ENCODE data around the gene PTPRQ. TPM values are rescaled to one million over a fixed set of nuclear protein-coding genes. Genes with fewer than 3 reads are reported as not detected.

PTPRQ gene, protein sequence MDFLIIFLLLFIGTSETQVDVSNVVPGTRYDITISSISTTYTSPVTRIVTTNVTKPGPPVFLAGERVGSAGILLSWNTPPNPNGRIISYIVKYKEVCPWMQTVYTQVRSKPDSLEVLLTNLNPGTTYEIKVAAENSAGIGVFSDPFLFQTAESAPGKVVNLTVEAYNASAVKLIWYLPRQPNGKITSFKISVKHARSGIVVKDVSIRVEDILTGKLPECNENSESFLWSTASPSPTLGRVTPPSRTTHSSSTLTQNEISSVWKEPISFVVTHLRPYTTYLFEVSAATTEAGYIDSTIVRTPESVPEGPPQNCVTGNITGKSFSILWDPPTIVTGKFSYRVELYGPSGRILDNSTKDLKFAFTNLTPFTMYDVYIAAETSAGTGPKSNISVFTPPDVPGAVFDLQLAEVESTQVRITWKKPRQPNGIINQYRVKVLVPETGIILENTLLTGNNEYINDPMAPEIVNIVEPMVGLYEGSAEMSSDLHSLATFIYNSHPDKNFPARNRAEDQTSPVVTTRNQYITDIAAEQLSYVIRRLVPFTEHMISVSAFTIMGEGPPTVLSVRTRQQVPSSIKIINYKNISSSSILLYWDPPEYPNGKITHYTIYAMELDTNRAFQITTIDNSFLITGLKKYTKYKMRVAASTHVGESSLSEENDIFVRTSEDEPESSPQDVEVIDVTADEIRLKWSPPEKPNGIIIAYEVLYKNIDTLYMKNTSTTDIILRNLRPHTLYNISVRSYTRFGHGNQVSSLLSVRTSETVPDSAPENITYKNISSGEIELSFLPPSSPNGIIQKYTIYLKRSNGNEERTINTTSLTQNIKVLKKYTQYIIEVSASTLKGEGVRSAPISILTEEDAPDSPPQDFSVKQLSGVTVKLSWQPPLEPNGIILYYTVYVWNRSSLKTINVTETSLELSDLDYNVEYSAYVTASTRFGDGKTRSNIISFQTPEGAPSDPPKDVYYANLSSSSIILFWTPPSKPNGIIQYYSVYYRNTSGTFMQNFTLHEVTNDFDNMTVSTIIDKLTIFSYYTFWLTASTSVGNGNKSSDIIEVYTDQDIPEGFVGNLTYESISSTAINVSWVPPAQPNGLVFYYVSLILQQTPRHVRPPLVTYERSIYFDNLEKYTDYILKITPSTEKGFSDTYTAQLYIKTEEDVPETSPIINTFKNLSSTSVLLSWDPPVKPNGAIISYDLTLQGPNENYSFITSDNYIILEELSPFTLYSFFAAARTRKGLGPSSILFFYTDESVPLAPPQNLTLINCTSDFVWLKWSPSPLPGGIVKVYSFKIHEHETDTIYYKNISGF (N-terminal part only)
- not detected for polyA plus RNA-seq (ENCODE audit: low read depth in 6 of 6)

DNA sequence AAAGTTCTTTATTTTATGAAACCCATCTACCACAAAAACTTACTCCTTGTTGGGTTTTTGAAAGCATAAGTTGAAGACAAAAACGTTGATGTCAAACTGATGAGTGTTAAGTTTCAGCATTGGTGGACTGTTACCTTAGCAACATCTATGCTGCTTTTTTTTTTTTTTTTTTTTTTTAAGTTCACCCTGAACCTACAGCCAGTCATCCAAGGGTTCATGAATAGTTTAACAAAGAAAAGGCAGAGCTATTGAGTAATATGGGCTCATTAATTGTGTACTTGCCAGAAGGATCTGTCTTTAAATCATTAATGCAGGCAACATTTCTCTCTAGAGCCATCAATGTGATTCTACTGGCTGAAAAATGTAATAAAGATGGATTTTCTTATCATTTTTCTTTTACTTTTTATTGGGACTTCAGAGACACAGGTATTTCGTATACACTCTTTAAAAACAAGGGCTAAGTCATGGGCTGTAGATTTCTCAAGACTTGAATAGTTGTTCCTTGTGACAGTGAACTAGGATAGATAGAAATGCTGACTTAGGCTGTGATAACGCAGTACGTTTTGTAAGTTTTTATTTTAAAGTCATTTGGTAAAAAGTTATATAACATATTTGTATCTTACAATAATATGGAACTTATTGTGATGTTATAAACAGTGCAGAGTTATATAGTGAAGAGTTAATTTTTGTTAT lies at the start of gene PTPRQ:
TSS of gene PTPRQ (plus strand) at position 262 of the 693 bp plus-strand sequence. CDS start at position 373, 111 bp downstream.
- H3K36me3 Mint-ChIP-seq, result no peaks in the 10 kb centered on the region
- ATAC-seq (ENCODE audit: low read depth in 2 of 2) (no peak), DNase-seq (no peak)
- peaks cover 0 to 19% (median 6%) of the 10 kb centered on the region in 7 donors for H3K9me3 Mint-ChIP-seq
- H3K27me3 Mint-ChIP-seq, result no peaks in the 10 kb centered on the region
- no peaks in the 10 kb centered on the region for H3K4me1 Mint-ChIP-seq
- H3K4me3 Mint-ChIP-seq, result no peak within 1 kb of the TSS
- H3K27ac Mint-ChIP-seq, result no peak within 1 kb of the TSS

DNA sequence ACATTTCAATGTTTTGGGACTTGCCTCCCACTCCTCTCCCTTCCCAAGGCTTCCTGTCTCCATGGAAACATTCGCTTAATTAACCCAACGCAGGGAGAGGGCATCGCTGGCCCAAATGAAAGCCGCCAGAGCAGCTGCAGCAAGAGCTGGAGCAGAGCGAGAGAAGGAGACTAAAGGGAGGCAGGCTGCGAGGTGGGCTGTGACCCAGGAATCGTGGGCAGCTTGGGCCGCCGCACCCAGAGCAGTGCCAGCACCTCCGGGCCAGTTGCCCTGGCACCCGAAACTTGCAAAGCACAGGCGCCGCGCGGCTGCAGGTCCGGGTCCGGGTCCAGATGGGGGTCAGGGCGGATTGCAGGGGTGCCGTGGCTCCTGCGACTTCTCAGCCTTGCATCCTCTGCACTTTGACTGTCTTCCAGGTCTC lies 43.5 kb upstream of the PTPRQ start:
- H3K9me3 Mint-ChIP-seq, result peaks cover 0 to 10% (median 4%) of the 10 kb centered on the region in 7 donors
- no peak overlapping the region for H3K27ac Mint-ChIP-seq
- DNase-seq, result no peak
- H3K27me3 Mint-ChIP-seq, result peaks cover 14 to 21% (median 18%) of the 10 kb centered on the region in 3 donors
- peaks cover 0 to 8% of the 10 kb centered on the region in 2 donors for H3K36me3 Mint-ChIP-seq
- peak overlapping the region in 1 of 8 donors; percentile 8 for H3K4me3 Mint-ChIP-seq
- H3K4me1 Mint-ChIP-seq, result no peaks in the 10 kb centered on the region
- ATAC-seq (ENCODE audit: low read depth in 2 of 2), result no peak

DNA sequence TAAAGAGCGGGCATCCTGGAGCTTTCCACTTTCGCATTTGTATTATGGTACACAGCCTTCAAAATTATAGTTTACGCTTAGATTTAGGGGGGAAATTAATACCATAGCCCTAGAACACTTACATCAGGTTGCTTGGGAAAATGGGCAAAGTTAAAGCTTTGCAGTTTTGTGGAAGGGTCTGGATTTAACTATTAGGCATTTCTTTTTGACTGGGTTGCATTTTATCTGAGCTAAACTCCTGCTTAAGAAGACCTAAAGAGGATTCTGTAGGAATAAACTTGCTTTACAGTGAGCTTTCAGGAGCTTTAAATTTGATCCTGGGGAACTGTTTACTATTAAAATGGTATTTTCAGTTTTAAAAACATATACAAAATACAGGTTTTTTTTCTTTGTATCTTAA lies 42.8 kb upstream of the PTPRQ start:
- no peak for ATAC-seq (ENCODE audit: low read depth in 2 of 2)

DNA sequence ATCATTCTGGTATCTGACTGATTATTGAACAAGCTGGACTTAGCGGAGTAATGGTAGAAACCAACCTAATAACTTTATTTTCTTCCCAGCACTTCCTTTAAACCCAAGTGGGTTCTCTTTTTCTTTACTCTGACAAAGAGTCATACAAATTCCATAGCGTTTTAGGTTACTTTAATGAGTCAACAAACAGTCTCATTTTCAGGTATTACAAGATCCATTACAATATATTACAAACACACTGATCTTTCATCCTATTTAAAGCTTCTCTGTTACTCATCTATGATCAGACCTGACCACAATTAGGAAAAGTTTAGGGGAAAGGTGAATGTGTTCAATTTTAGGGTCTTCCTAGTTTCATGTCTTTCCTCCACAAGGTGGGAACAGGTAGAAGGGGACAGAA lies 39.4 kb upstream of the PTPRQ start:
- peaks cover 0 to 7% (median 0%) of the 10 kb centered on the region in 7 donors for H3K9me3 Mint-ChIP-seq
- DNase-seq, result no peak
- H3K27me3 Mint-ChIP-seq, result peaks cover 11 to 16% (median 15%) of the 10 kb centered on the region in 3 donors
- no peak for ATAC-seq (ENCODE audit: low read depth in 2 of 2)
- peaks cover 0 to 4% of the 10 kb centered on the region in 2 donors for H3K36me3 Mint-ChIP-seq
- H3K4me1 Mint-ChIP-seq, result no peaks in the 10 kb centered on the region
- H3K27ac Mint-ChIP-seq, result no peak overlapping the region
- no peak overlapping the region for H3K4me3 Mint-ChIP-seq

More for the DNA sequence above, 42.8 kb upstream of the PTPRQ start:
- Mint-ChIP-seq H3K27me3 (peaks cover 14 to 21% (median 18%) of the 10 kb centered on the region in 3 donors), H3K4me3 (no peak overlapping the region), H3K9me3 (peaks cover 0 to 10% (median 4%) of the 10 kb centered on the region in 7 donors), H3K4me1 (no peaks in the 10 kb centered on the region), H3K27ac (no peak overlapping the region), H3K36me3 (peaks cover 0 to 8% of the 10 kb centered on the region in 2 donors)
- DNase-seq, result no peak

DNA sequence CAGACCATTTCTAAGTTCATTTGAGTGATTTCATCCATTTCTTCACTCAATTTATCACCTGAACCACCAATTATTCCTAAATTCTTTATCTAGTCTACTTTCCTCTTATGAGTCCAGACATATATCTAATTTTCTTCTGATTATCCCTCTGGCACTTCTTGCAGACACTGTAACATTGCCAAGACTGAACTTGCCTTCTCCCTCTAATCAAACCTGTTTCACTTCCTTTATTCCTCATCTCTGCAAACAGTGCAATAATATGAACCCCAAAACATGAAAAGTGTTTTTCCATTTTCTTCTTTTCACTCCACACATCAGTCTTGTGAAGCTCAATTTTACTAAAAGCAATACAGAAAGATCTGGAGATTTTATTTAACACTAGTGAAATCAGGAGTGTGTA lies 37.8 kb upstream of the PTPRQ start:
- no peak overlapping the region for H3K4me3 Mint-ChIP-seq
- no peak overlapping the region for H3K27ac Mint-ChIP-seq
- ATAC-seq (ENCODE audit: low read depth in 2 of 2), result no peak
- no peaks in the 10 kb centered on the region for H3K9me3 Mint-ChIP-seq
- H3K4me1 Mint-ChIP-seq, result no peaks in the 10 kb centered on the region
- DNase-seq, result no peak
- H3K36me3 Mint-ChIP-seq, result no peaks in the 10 kb centered on the region
- peaks cover 0 to under 1% (median 0%) of the 10 kb centered on the region in 3 donors for H3K27me3 Mint-ChIP-seq

DNA sequence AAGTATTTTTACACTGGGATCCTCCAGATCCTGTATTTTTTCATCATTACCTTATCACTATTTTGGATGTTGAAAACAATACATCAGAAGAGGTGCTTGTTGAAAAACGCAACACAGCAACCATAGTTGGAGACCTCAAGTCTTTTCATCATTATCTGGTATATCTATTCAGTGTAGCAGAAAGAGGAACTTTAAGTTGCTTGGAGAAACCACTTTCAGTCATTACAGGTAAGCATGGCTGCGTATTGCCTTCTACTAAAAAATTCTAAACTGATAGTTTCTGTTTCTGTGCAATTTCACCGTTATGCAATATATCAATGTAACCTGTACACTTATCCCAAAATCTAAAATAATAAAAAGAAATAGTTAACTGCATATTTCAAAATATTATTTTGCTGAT lies 32.2 kb upstream of the PTPRQ start:
- Mint-ChIP-seq H3K27me3 (peaks cover 0 to under 1% (median 0%) of the 10 kb centered on the region in 3 donors), H3K4me1 (no peaks in the 10 kb centered on the region), H3K4me3 (no peak overlapping the region), H3K36me3 (no peaks in the 10 kb centered on the region), H3K27ac (no peak overlapping the region), H3K9me3 (peaks cover 0 to 3% (median 0%) of the 10 kb centered on the region in 7 donors)
- ATAC-seq (ENCODE audit: low read depth in 2 of 2), result no peak
- DNase-seq, result no peak

DNA sequence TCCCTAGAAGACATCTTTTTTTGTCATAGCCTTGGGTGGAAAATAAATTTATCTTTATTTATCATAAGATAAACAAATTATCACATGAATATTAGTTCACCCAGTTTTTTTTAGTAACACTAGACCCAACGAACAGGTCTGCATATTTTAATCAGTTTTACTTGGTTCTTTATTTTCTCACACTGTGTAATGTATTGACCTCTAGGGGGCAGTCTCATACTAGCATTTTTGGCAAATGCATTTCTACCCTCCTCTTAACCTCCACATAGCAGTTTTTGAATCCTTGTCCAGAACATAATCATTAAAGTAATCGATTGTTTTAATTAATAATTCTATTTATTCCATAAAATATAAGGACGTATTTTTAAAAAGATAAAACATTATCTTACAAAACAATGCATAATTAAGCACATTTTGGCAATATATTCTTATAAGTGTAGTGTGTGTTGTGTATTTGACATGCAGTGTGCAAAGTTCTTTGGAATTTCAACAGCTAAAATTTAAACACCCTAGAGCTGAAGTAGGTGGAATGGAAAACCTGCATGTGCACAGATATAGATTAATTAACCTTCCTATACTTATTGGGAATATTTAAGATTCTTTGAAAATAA lies 31.6 kb upstream of the PTPRQ start:
- DNase-seq, result no peak

DNA sequence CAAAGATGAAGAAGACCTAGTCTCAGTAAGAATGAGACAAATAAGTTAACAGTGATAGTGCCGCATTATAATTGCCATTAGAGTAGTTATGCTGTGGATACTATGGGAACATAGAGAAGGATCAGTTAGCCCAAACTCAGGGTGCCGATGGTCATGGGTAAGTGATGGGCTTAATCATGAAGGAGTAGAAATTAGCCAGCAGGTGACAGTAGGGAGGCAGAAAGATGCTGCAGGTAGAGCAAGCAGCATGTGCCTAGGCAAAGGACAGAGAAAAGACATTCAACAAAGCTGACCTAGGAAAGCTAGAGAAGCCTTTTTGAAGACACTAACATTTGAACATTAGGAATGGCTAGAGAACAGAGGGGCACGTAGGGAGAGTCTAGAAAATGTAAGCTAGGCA lies 30.6 kb upstream of the PTPRQ start:
- Mint-ChIP-seq H3K4me1 (no peaks in the 10 kb centered on the region), H3K36me3 (no peaks in the 10 kb centered on the region), H3K27ac (no peak overlapping the region), H3K4me3 (no peak overlapping the region), H3K27me3 (peaks cover 0 to 3% (median 0%) of the 10 kb centered on the region in 3 donors), H3K9me3 (peaks cover 0 to 3% (median 0%) of the 10 kb centered on the region in 7 donors)
- no peak for ATAC-seq (ENCODE audit: low read depth in 2 of 2)
- DNase-seq, result no peak

More for the DNA sequence above, 31.6 kb upstream of the PTPRQ start:
- Mint-ChIP-seq H3K36me3 (no peaks in the 10 kb centered on the region), H3K9me3 (peaks cover 0 to 3% (median 0%) of the 10 kb centered on the region in 7 donors), H3K4me1 (no peaks in the 10 kb centered on the region), H3K4me3 (no peak overlapping the region), H3K27me3 (peaks cover 0 to 3% (median 0%) of the 10 kb centered on the region in 3 donors), H3K27ac (no peak overlapping the region)
- ATAC-seq (ENCODE audit: low read depth in 2 of 2), result no peak

DNA sequence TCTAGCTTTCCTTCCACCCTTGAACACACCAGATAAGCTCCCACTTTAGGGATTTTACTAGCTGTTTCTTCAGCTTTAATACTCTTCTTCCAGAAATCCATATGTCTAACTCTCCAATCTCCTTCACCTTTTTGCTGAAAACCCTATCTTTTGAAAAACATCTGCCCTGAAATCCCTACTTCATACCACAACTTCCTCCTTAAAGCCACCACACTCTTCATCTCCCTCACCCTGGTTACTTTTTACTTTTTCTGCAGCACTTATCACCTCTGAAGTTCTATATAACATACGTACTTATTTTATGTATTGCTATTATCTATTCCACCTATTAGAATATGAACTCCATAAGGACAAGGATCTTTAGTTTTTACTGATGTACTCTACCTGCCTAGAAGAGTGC lies 28.6 kb upstream of the PTPRQ start:
- peaks cover 0 to 3% (median 0%) of the 10 kb centered on the region in 7 donors for H3K9me3 Mint-ChIP-seq
- ATAC-seq (ENCODE audit: low read depth in 2 of 2) (no peak), DNase-seq (no peak)
- H3K27me3 Mint-ChIP-seq, result peaks cover 0 to 3% (median 0%) of the 10 kb centered on the region in 3 donors
- no peak overlapping the region for H3K4me3 Mint-ChIP-seq
- H3K36me3 Mint-ChIP-seq, result no peaks in the 10 kb centered on the region
- H3K27ac Mint-ChIP-seq, result no peak overlapping the region
- no peaks in the 10 kb centered on the region for H3K4me1 Mint-ChIP-seq

DNA sequence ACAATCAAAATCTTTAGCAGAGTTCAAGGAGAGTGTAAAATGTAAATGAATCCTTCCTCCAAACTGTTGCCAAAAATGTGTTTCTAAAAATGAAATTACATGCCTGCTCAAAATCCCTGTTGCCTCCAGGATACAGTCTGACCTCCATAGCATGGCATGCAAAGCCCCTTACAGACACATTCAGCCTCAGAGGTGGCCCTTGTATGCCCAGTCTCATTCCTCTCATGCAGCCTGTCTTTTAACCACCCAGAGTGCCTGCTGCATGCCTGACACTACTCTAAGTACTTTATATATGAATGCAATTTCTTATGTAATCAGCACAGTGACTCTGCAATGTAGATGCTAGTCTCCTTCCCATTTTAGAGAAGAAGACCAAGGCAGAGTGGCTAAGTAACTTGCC lies 24.4 kb upstream of the PTPRQ start:
- Mint-ChIP-seq H3K36me3 (no peaks in the 10 kb centered on the region), H3K27me3 (peaks cover 0 to 3% (median 0%) of the 10 kb centered on the region in 3 donors), H3K9me3 (no peaks in the 10 kb centered on the region), H3K27ac (no peak overlapping the region), H3K4me3 (no peak overlapping the region), H3K4me1 (no peaks in the 10 kb centered on the region)
- no peak for DNase-seq
- ATAC-seq (ENCODE audit: low read depth in 2 of 2), result no peak

DNA sequence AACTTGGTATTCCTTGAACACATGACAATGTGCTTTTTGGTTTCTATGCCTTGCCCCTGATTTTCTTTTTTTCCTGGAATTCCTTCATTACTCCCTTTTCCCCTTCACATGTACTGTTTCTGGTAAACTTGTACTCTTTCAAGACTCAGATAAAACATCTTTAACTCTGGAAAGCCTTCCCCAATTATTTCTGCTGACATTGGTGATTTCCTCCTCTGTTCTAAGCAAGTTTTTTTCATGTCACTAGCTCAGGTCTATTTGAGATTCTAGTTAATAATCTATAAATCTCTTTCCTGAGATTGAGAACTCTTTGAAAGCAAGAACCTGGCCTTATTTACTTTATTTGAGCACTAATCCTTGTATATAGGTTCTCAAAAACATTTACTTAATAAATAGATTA lies 24.0 kb upstream of the PTPRQ start:
- ATAC-seq (ENCODE audit: low read depth in 2 of 2) (no peak), DNase-seq (no peak)
- Mint-ChIP-seq H3K9me3 (no peaks in the 10 kb centered on the region), H3K27ac (no peak overlapping the region), H3K4me1 (no peaks in the 10 kb centered on the region), H3K4me3 (no peak overlapping the region), H3K27me3 (peaks cover 0 to 3% (median 0%) of the 10 kb centered on the region in 3 donors), H3K36me3 (no peaks in the 10 kb centered on the region)

DNA sequence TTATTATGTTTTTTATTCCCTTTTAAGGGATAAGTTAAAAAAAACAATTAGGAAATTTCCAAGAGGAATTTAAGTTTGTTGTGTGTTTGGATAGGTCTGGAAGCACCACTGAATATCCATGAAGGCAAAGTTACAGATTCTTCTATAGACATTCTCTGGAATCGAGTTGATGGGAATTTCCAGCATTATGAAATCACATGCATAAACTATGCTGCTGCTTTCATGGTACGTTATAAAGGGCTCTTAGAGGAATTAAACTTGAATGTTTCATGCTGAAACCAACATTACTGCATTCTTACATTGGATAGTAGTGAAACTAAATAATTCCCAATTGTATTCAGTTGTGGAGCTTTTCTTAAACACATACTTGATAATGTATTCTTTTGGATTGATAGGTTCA lies 21.5 kb upstream of the PTPRQ start:
- H3K36me3 Mint-ChIP-seq, result no peaks in the 10 kb centered on the region
- DNase-seq (no peak), ATAC-seq (ENCODE audit: low read depth in 2 of 2) (no peak)
- no peaks in the 10 kb centered on the region for H3K27me3 Mint-ChIP-seq
- H3K4me1 Mint-ChIP-seq, result no peaks in the 10 kb centered on the region
- no peak overlapping the region for H3K4me3 Mint-ChIP-seq
- H3K9me3 Mint-ChIP-seq, result no peaks in the 10 kb centered on the region
- H3K27ac Mint-ChIP-seq, result no peak overlapping the region

Measured in naive B cell (primary cell).